GM12878 (cell line): ENCODE results near the gene KLC4. TPM values are rescaled to one million over a fixed set of nuclear protein-coding genes. Genes with fewer than 3 reads are reported as not detected.

ENCODE experiments used
- ATAC-seq: fragments of 200-7000 bp; cut with Tn5 transposase; 3 replicates; pipeline ENCODE4 v1.9.1; 2020; ENCODE audit warnings: mild to moderate bottlenecking, moderate library complexity
- BruUV-seq: library from RNA; stranded (reverse); fragments of 400-500 nt; replicated peaks from 2 replicates; lab custom pipeline; 2021; lab: Mats Ljungman, UMichigan
- CTCF ChIA-PET: fragments of 300-600 bp; sonication (Branson Sonifier 250); formaldehyde crosslinking; extraction: SDS; loops from one replicate; lab custom pipeline; 2021; ENCODE audit warnings: inconsistent platforms; lab: Yijun Ruan, JAX
- POLR2A ChIA-PET: fragments of 350-600 bp; formaldehyde crosslinking; extraction: SDS; loops from one replicate; lab custom pipeline; 2021; ENCODE audit warnings: inconsistent platforms; lab: Charles Lee
- RAD21 ChIA-PET: fragments of 300-600 bp; sonication (Branson Sonifier 250); formaldehyde crosslinking; loops from one replicate; lab custom pipeline; 2023; ENCODE audit warnings: antibody characterized with exemption; ENCODE audit not compliant: unreplicated experiment; lab: Charles Lee
- SMC1A ChIA-PET: fragments of 300-600 bp; sonication (Branson Sonifier 250); formaldehyde crosslinking; loops from one replicate; lab custom pipeline; 2023; ENCODE audit not compliant: unreplicated experiment, uncharacterized antibody; lab: Charles Lee
- DNase-seq: peaks from one replicate; pipeline ENCODE4 v3.0.0-alpha.2; 2011; ENCODE audit warnings: low read depth, low spot score
- FAIRE-seq: peaks from 3 replicates; lab custom pipeline; 2011; peaks lifted over from hg19 to GRCh38; lab: Jason Lieb, UNC
- H2AFZ ChIP-seq: 2 replicates; pipeline ENCODE4 v1.6.0; 2011; ENCODE audit warnings: low read depth, low read length, control low read depth; ENCODE audit not compliant: control insufficient read depth
- H3K27ac ChIP-seq: 2 replicates; pipeline ENCODE4 v1.5.1; 2011; ENCODE audit warnings: control low read depth; ENCODE audit not compliant: control insufficient read depth, insufficient read depth
- H3K27me3 ChIP-seq, 2 experiments: replicated peaks in 1 of 2; 2 replicates each; pipeline versions ENCODE4 v1.6.0 to v1.6.1; 2011; ENCODE audit warnings: low read length in 1 of 2; ENCODE audit not compliant: control insufficient read depth in 2 of 2, insufficient read depth in 2 of 2
- H3K36me3 ChIP-seq, 2 experiments: 2 replicates each; pipeline ENCODE4 v1.5.1; 2011; ENCODE audit warnings: low read length in 1 of 2; ENCODE audit not compliant: control insufficient read depth in 2 of 2, insufficient read depth in 2 of 2
- H3K4me1 ChIP-seq: 2 replicates; pipeline ENCODE4 v1.6.1; 2011; ENCODE audit warnings: mild to moderate bottlenecking, low read length, moderate library complexity, mixed read lengths; ENCODE audit not compliant: control insufficient read depth, insufficient read depth
- H3K4me2 ChIP-seq: 2 replicates; pipeline ENCODE4 v1.6.0; 2011; ENCODE audit warnings: control low read depth; ENCODE audit not compliant: control insufficient read depth, insufficient read depth
- H3K4me3 ChIP-seq: fragments of 200-600 bp; sonication (generic); 2 replicates; pipeline ENCODE4 v1.5.1; 2016
- H3K79me2 ChIP-seq: 2 replicates; pipeline ENCODE4 v1.6.0; 2011; ENCODE audit warnings: low read length; ENCODE audit not compliant: control insufficient read depth, insufficient read depth
- H3K9ac ChIP-seq: 2 replicates; pipeline ENCODE4 v1.8.0; 2011; ENCODE audit warnings: low read length, control low read depth, mixed read lengths; ENCODE audit not compliant: control insufficient read depth, insufficient read depth
- H3K9me3 ChIP-seq: replicated peaks from 3 replicates; pipeline ENCODE4 v1.5.1; 2011; ENCODE audit warnings: mild to moderate bottlenecking, low read length; ENCODE audit not compliant: control insufficient read depth, insufficient read depth
- H4K20me1 ChIP-seq: 2 replicates; pipeline ENCODE4 v1.6.0; 2011; ENCODE audit not compliant: control insufficient read depth, insufficient read depth
- BCLAF1 ChIP-seq: fragments of 450-650 bp; IDR thresholded peaks from 2 replicates; pipeline ENCODE4 v1.6.1; 2017; ENCODE audit warnings: antibody characterized with exemption, mild to moderate bottlenecking, moderate library complexity
- CREM ChIP-seq: IDR thresholded peaks from 2 replicates; pipeline ENCODE4 v1.6.1; 2014; ENCODE audit warnings: antibody characterized with exemption, low read depth
- EZH2 ChIP-seq: IDR thresholded peaks from 2 replicates; pipeline ENCODE4 v1.6.1; 2012; ENCODE audit warnings: low read depth, mild to moderate bottlenecking, control low read depth, inconsistent platforms, low read length, borderline replicate concordance; ENCODE audit not compliant: control insufficient read depth
- IRF4 ChIP-seq: IDR thresholded peaks from 2 replicates; pipeline ENCODE4 v1.6.1; 2011; ENCODE audit warnings: low read depth, low read length
- JUND ChIP-seq: IDR thresholded peaks from 2 replicates; pipeline ENCODE4 v1.6.1; 2012; ENCODE audit warnings: low read depth, mild to moderate bottlenecking, low read length, improper control_type of control experiment, moderate library complexity
- MEF2B ChIP-seq: fragments of 450-650 bp; IDR thresholded peaks from 2 replicates; pipeline ENCODE4 v1.6.1; 2018; ENCODE audit warnings: mild to moderate bottlenecking, moderate library complexity; ENCODE audit not compliant: partially characterized antibody, poor library complexity, severe bottlenecking
- MTA2 ChIP-seq: fragments of 450-650 bp; IDR thresholded peaks from 2 replicates; pipeline ENCODE4 v1.6.1; 2016; ENCODE audit warnings: low read depth, mild to moderate bottlenecking, moderate library complexity
- NFYB ChIP-seq: IDR thresholded peaks from 2 replicates; pipeline ENCODE4 v1.6.1; 2011; ENCODE audit warnings: low read depth, mild to moderate bottlenecking, low read length, improper control_type of control experiment, moderate library complexity; ENCODE audit not compliant: insufficient read depth
- NR2C2 ChIP-seq: IDR thresholded peaks from 2 replicates; pipeline ENCODE4 v1.6.1; 2011; ENCODE audit warnings: borderline replicate concordance, low read depth; ENCODE audit not compliant: control insufficient read depth, insufficient read length
- POLR2A ChIP-seq: IDR thresholded peaks from 2 replicates; pipeline ENCODE4 v1.6.1; 2011; ENCODE audit warnings: low read depth, mild to moderate bottlenecking, low read length
- POLR2AphosphoS5 ChIP-seq: IDR thresholded peaks from 2 replicates; pipeline ENCODE4 v1.6.1; 2011; ENCODE audit warnings: mild to moderate bottlenecking, low read length, inconsistent platforms
- RELB ChIP-seq: fragments of 450-650 bp; IDR thresholded peaks from 2 replicates; pipeline ENCODE4 v1.6.1; 2017; ENCODE audit warnings: low read depth, mild to moderate bottlenecking, moderate library complexity
- SREBF2 ChIP-seq: IDR thresholded peaks from 2 replicates; pipeline ENCODE4 v1.6.1; 2012; ENCODE audit warnings: mild to moderate bottlenecking, low read length
- TCF12 ChIP-seq: IDR thresholded peaks from 2 replicates; pipeline ENCODE4 v1.6.1; 2011; ENCODE audit warnings: low read depth, mild to moderate bottlenecking, low read length
- ZNF274 ChIP-seq: IDR thresholded peaks from one replicate; pipeline ENCODE4 v1.8.0; 2011; ENCODE audit not compliant: insufficient read length, insufficient read depth
- ZSCAN29 ChIP-seq: fragments of 450-650 bp; IDR thresholded peaks from 2 replicates; pipeline ENCODE4 v1.6.1; 2017; ENCODE audit warnings: mild to moderate bottlenecking, moderate library complexity
- WGBS: methylation state at CpG from one replicate; pipeline ENCODE4 v1.1.6; 2016; ENCODE audit warnings: low lambda C conversion rate; ENCODE audit not compliant: insufficient replicate concordance, insufficient coverage; ENCODE audit errors: missing lambda C conversion rate; 5-methylcytosine and 5-hydroxymethylcytosine counted together
- in situ Hi-C: fragments of 300-500 bp; cut with MboI; formaldehyde crosslinking; loops from 9 replicates; pipeline ENCODE4 v1.14.3; 2018; ENCODE audit warnings: mixed read lengths
- intact Hi-C: fragments of 100-400 bp; cut with micrococcal nuclease; formaldehyde crosslinking; loops from one replicate; pipeline ENCODE4 v1.14.2; 2022; ENCODE audit not compliant: unreplicated experiment
- polyA plus RNA-seq, 11 experiments: library from polyadenylated mRNA; depleted of rRNA in 4 of 11; unstranded in 6 of 11; stranded (reverse) in 5 of 11; fragments of >200 nt; fragmentation: Nextera tagmentation in 4 of 11; fragmentation: Illumina TruSeq in 1 of 11; extraction: Ambion mirVana in 4 of 11; extraction: Trizol in 1 of 11; gene quantifications; 1 replicate in 1 of 11; 2 replicates in 10 of 11; pipeline versions ENCODE4 v1.2.1 to v1.2.3, GENCODE V29; 2011 to 2016; ENCODE audit warnings: inconsistent platforms in 2 of 11, missing spikeins in 2 of 11, low read depth in 1 of 11
- total RNA-seq, 4 experiments: library from RNA; depleted of rRNA in 3 of 4; stranded (reverse); fragments of >200 nt in 3 of 4; fragmentation: Illumina TruSeq in 1 of 4; extraction: Trizol in 1 of 4; gene quantifications; 2 replicates each; pipeline versions ENCODE4 v1.2.1 to v1.2.3, GENCODE V29; 2013 to 2021

Gene KLC4
- total and polyA plus RNA-seq, 10 of the 15 experiments (the other 5 are each of a cell fraction or from before 2014, with no cell fraction given), result 0.90 to 13.4 (median 6.9) TPM

- no peak overlapping the region for H3K9ac ChIP-seq
- DNase-seq, result no peak
These were observed 17.9 kb downstream of the KLC4 start for GRCh38 chr6:43077333-43077809.

More at GRCh38 chr6:43077333-43077809, 17.9 kb downstream of the KLC4 start:
- ChIA-PET RAD21 (interaction anchor here (0.9 to 1.5 kb wide), 3 partner anchors 19 to 66 kb away, joined by 3 to 5 read pairs (median 3); no protein-coding TSS in a partner anchor), POLR2A (interaction anchor here (0.6 to 1.4 kb wide), 5 partner anchors 8 to 332 kb away, joined by 3 to 4 read pairs (median 3); partner anchors contain the start of gene TBCC), SMC1A (interaction anchor here (0.7 to 1.1 kb wide), 3 partner anchors 9 to 148 kb away, joined by 3 to 4 read pairs (median 3); partner anchors contain the start of gene CNPY3), CTCF (interaction anchor here (0.8 kb wide), 1 partner anchor 67 kb away, joined by 3 read pairs; no protein-coding TSS in a partner anchor)
- intact Hi-C loops (no loop called here), in situ Hi-C loops (no loop called here)
- H3K79me2 ChIP-seq, result no peaks in the 10 kb centered on the region
- TF ChIP-seq RELB (no peak), ZSCAN29 (no peak), POLR2A (no peak), JUND (no peak), BCLAF1 (no peak), MEF2B (no peak), NFYB (no peak), SREBF2 (no peak), MTA2 (no peak), TCF12 (no peak), POLR2AphosphoS5 (no peak), IRF4 (no peak), ZNF274 (no peak), EZH2 (no peak), NR2C2 (no peak), CREM (no peak)
- no peak overlapping the region for H2AFZ ChIP-seq
- ATAC-seq, result no peak
- peak overlapping the region; percentile 52 for H3K4me3 ChIP-seq
- no peak for FAIRE-seq
- BruUV-seq, result no TSS peak
- no peaks in the 10 kb centered on the region for H3K9me3 ChIP-seq
- peaks cover 7% of the 10 kb centered on the region; the same call in 1 of the 2 replicates for H3K4me1 ChIP-seq
- WGBS, result 64% methylated on average over 8 of the region's 8 CpGs
- no peaks in the 10 kb centered on the region for H4K20me1 ChIP-seq
- H3K27ac ChIP-seq, result no peak overlapping the region
- peak overlapping the region; percentile 12; the same call in 1 of the 2 replicates for H3K4me2 ChIP-seq
- no peaks in the 10 kb centered on the region for H3K36me3 ChIP-seq
- peaks cover 8 to 12% of the 10 kb centered on the region in 2 experiments; a peak in 3 of 4 replicates for H3K27me3 ChIP-seq
